Brain microvascular endothelial cell (primary cell): ENCODE measurements around the gene TCF3.
"Not testable (repeated sequence)": the region's sequence is repeated elsewhere in the genome, so short reads cannot be mapped to it uniquely, and the experiment has no call there.

ENCODE experiments used
- DNase-seq: peaks from one replicate; pipeline ENCODE4 v3.0.0-alpha.2; 2020
- H3K27ac ChIP-seq: fragments of 250-450 bp; sonication (Bioruptor Pico); 2 replicates; pipeline ENCODE4 v1.5.1; 2020; ENCODE audit warnings: mild to moderate bottlenecking, moderate library complexity
- H3K27me3 ChIP-seq: fragments of 250-450 bp; sonication (Bioruptor Pico); replicated peaks from 2 replicates; pipeline ENCODE4 v1.5.1; 2020; ENCODE audit warnings: mild to moderate bottlenecking
- H3K36me3 ChIP-seq: fragments of 250-450 bp; sonication (Bioruptor Pico); replicated peaks from 2 replicates; pipeline ENCODE4 v1.5.1; 2020; ENCODE audit warnings: mild to moderate bottlenecking
- H3K4me3 ChIP-seq: 2 replicates; pipeline ENCODE4 v1.5.1; 2011; ENCODE audit warnings: low read depth, mild to moderate bottlenecking, control low read depth, low read length, moderate library complexity
- CTCF ChIP-seq: IDR thresholded peaks from 2 replicates; pipeline ENCODE4 v1.5.1; 2011; ENCODE audit warnings: low read depth, mild to moderate bottlenecking, moderate library complexity, low read length, control low read depth, inconsistent platforms; ENCODE audit errors: missing control alignments
- in situ Hi-C: cut with HindIII; loops from 2 replicates; pipeline ENCODE4 v1.10.0; 2017; ENCODE audit warnings: low sequenced_read_pairs, low pct_ligation_motif_present

TCF3 gene

GRCh38 chr19:1668486-1669270 is 16.3 kb upstream of the TCF3 start:
- Histone ChIP-seq H3K36me3 (no peaks in the 10 kb centered on the region), H3K4me3 (no peak overlapping the region), H3K27ac (no peak overlapping the region), H3K27me3 (peaks cover 35% of the 10 kb centered on the region)
- TF ChIP-seq CTCF: no peak
- no peak for DNase-seq
- in situ Hi-C loops: no loop called here

- H3K36me3 ChIP-seq: no peaks in the 10 kb centered on the region
- in situ Hi-C loops: no loop called here
- H3K27ac ChIP-seq: no peak overlapping the region
- peaks cover 35% of the 10 kb centered on the region for H3K27me3 ChIP-seq
- TF ChIP-seq CTCF: no peak
- DNase-seq: no peak
- H3K4me3 ChIP-seq: no peak overlapping the region
Observed at GRCh38 chr19:1668048-1668485, 15.7 kb upstream of the TCF3 start.

- peaks cover 24% of the 10 kb centered on the region for H3K27me3 ChIP-seq
- no peak for DNase-seq
- no peak overlapping the region for H3K4me3 ChIP-seq
- no peak overlapping the region for H3K27ac ChIP-seq
- in situ Hi-C loops: no loop called here
- no peaks in the 10 kb centered on the region for H3K36me3 ChIP-seq
- TF ChIP-seq CTCF: no peak
Observed at GRCh38 chr19:1665565-1666047, 13.2 kb upstream of the TCF3 start.

- H3K4me3 ChIP-seq: no peak overlapping the region
- no peak for TF ChIP-seq CTCF
- H3K27me3 ChIP-seq: peaks cover 17% of the 10 kb centered on the region
- H3K27ac ChIP-seq: no peak overlapping the region
- no peak for DNase-seq
- no peaks in the 10 kb centered on the region for H3K36me3 ChIP-seq
- in situ Hi-C loops: no loop called here
Observed at GRCh38 chr19:1663852-1664251, 11.4 kb upstream of the TCF3 start.

- H3K4me3 ChIP-seq, in situ Hi-C loops, H3K36me3 ChIP-seq, DNase-seq, H3K27ac ChIP-seq: not testable (repeated sequence)
- H3K27me3 ChIP-seq: peaks cover 10% of the 10 kb centered on the region
Observed at GRCh38 chr19:1663227-1663626, 10.8 kb upstream of the TCF3 start.

- DNase-seq: no peak
- no peak for TF ChIP-seq CTCF
- Histone ChIP-seq H3K4me3 (no peak overlapping the region), H3K27ac (no peak overlapping the region), H3K27me3 (no peaks in the 10 kb centered on the region), H3K36me3 (no peaks in the 10 kb centered on the region)
- in situ Hi-C loops: no loop called here
Observed at GRCh38 chr19:1661995-1662394, 9.6 kb upstream of the TCF3 start.
